H1 (cell line): Measurements from ENCODE around the gene CTNND2. TPM values are rescaled to one million over a fixed set of nuclear protein-coding genes. Genes with fewer than 3 reads are reported as not detected.

Experiments
- CTCF ChIA-PET: fragments of 300-600 bp; sonication (Branson Sonifier 250); formaldehyde crosslinking; loops from one replicate; lab custom pipeline; 2021; ENCODE audit not compliant: partially characterized antibody; lab: Charles Lee
- POLR2A ChIA-PET: fragments of 300-600 bp; sonication (Branson Sonifier 250); formaldehyde crosslinking; loops from one replicate; lab custom pipeline; 2021; ENCODE audit warnings: inconsistent platforms; ENCODE audit not compliant: partially characterized antibody; lab: Charles Lee
- DNase-seq, 2 experiments: peaks; one replicate each; pipeline versions ENCODE4 v3.0.0 to v3.0.0-alpha.2; 2010 to 2022; ENCODE audit warnings: low spot score in 2 of 2, low read depth in 1 of 2, mixed read lengths in 1 of 2
- FAIRE-seq: peaks from 2 replicates; lab custom pipeline; 2011; peaks lifted over from hg19 to GRCh38; lab: Jason Lieb, UNC
- H2AFZ ChIP-seq: 2 replicates; pipeline ENCODE4 v1.8.1; 2012; ENCODE audit warnings: low read length, inconsistent platforms
- H2AK5ac ChIP-seq: 2 replicates; pipeline ENCODE4 v1.6.1; 2013; ENCODE audit warnings: low read depth, low read length
- H2BK120ac ChIP-seq: replicated peaks from 2 replicates; pipeline ENCODE3; 2013; ENCODE audit warnings: low read depth, low read length, inconsistent platforms
- H2BK12ac ChIP-seq: 2 replicates; pipeline ENCODE4 v1.6.1; 2013; ENCODE audit warnings: low read depth, low read length
- H2BK15ac ChIP-seq: 2 replicates; pipeline ENCODE4 v1.6.1; 2013; ENCODE audit warnings: low read length
- H2BK20ac ChIP-seq: 2 replicates; pipeline ENCODE4 v1.6.1; 2013; ENCODE audit warnings: low read length
- H2BK5ac ChIP-seq: 2 replicates; pipeline ENCODE4 v1.6.1; 2013; ENCODE audit warnings: low read depth, low read length
- H3K14ac ChIP-seq: 2 replicates; pipeline ENCODE4 v1.6.1; 2013; ENCODE audit warnings: inconsistent platforms; ENCODE audit not compliant: insufficient read length
- H3K18ac ChIP-seq: 2 replicates; pipeline ENCODE4 v1.6.1; 2013; ENCODE audit warnings: low read length; ENCODE audit errors: extremely low read depth
- H3K23ac ChIP-seq: 2 replicates; pipeline ENCODE4 v1.6.1; 2013; ENCODE audit warnings: inconsistent platforms; ENCODE audit not compliant: insufficient read length
- H3K23me2 ChIP-seq: 2 replicates; pipeline ENCODE4 v1.6.1; 2013; ENCODE audit warnings: low read depth, low read length
- H3K27ac ChIP-seq: 2 replicates; pipeline ENCODE4 v1.6.1; 2011; ENCODE audit warnings: low read depth, low read length, inconsistent platforms
- H3K27me3 ChIP-seq, 4 experiments: replicated peaks in 1 of 4; 1 replicate in 1 of 4; 2 replicates in 3 of 4; pipeline versions ENCODE4 v1.6.1 to v1.8.1; 2011 to 2013; ENCODE audit warnings: low read length in 3 of 4, mild to moderate bottlenecking in 3 of 4, inconsistent platforms in 2 of 4, mixed read lengths in 2 of 4, moderate library complexity in 1 of 4; ENCODE audit not compliant: control insufficient read depth in 3 of 4, insufficient read depth in 3 of 4; ENCODE audit errors: extremely low read depth in 1 of 4
- H3K36me3 ChIP-seq, 4 experiments: 2 replicates each; pipeline versions ENCODE4 v1.6.1 to v1.8.1; 2011 to 2013; ENCODE audit warnings: mild to moderate bottlenecking in 4 of 4, low read length in 3 of 4, moderate library complexity in 2 of 4, control low read depth in 1 of 4, inconsistent platforms in 1 of 4; ENCODE audit not compliant: insufficient read depth in 4 of 4, control insufficient read depth in 2 of 4
- H3K4ac ChIP-seq: replicated peaks from 2 replicates; pipeline ENCODE3; 2013; ENCODE audit warnings: low read length, low read depth, mixed read lengths, inconsistent platforms; ENCODE audit not compliant: insufficient read length
- H3K4me1 ChIP-seq, 4 experiments: replicated peaks in 1 of 4; 1 replicate in 1 of 4; 2 replicates in 3 of 4; pipeline versions ENCODE4 v1.6.1 to v1.8.1; 2011 to 2013; ENCODE audit warnings: low read length in 3 of 4, inconsistent platforms in 2 of 4, mixed read lengths in 1 of 4; ENCODE audit not compliant: insufficient read depth in 4 of 4, control insufficient read depth in 3 of 4
- H3K4me2 ChIP-seq, 2 experiments: 2 replicates each; pipeline versions ENCODE4 v1.6.1 to v1.8.1; 2011 to 2013; ENCODE audit warnings: low read depth in 2 of 2, low read length in 2 of 2, control low read depth in 1 of 2, inconsistent platforms in 1 of 2, mild to moderate bottlenecking in 1 of 2; ENCODE audit not compliant: insufficient read depth in 1 of 2
- H3K4me3 ChIP-seq, 4 experiments: fragments of 200-600, 300-600 bp in 1 of 4; sonication (generic), shearing (Covaris generic), sonication (Bioruptor Twin) in 1 of 4; 2 replicates each; pipeline versions ENCODE4 v1.5.1 to v1.8.1; 2011 to 2016; ENCODE audit warnings: low read length in 4 of 4, low read depth in 3 of 4, control low read depth in 2 of 4, inconsistent platforms in 2 of 4, mild to moderate bottlenecking in 2 of 4, mixed read lengths in 1 of 4, moderate library complexity in 1 of 4; ENCODE audit not compliant: insufficient read depth in 2 of 4; ENCODE audit errors: extremely low read depth in 1 of 4
- H3K56ac ChIP-seq: replicated peaks from 2 replicates; pipeline ENCODE3; 2013; ENCODE audit warnings: low read depth, mild to moderate bottlenecking, mixed read lengths, low read length, inconsistent platforms; ENCODE audit not compliant: insufficient read length
- H3K79me1 ChIP-seq: 2 replicates; pipeline ENCODE4 v1.6.1; 2013; ENCODE audit warnings: low read depth, low read length, control low read depth
- H3K79me2 ChIP-seq, 2 experiments: 2 replicates each; pipeline versions ENCODE4 v1.6.1 to v1.8.1; 2012 to 2013; ENCODE audit warnings: low read length in 2 of 2, mild to moderate bottlenecking in 2 of 2, inconsistent platforms in 1 of 2; ENCODE audit not compliant: insufficient read depth in 2 of 2, control insufficient read depth in 1 of 2
- H3K9ac ChIP-seq, 4 experiments: replicated peaks in 1 of 4; 1 replicate in 1 of 4; 2 replicates in 3 of 4; pipeline versions ENCODE4 v1.6.1 to v1.8.1; 2011 to 2013; ENCODE audit warnings: low read depth in 3 of 4, low read length in 3 of 4, control low read depth in 2 of 4, mild to moderate bottlenecking in 2 of 4, moderate library complexity in 2 of 4, inconsistent platforms in 1 of 4; ENCODE audit errors: extremely low read depth in 1 of 4
- H3K9me3 ChIP-seq, 2 experiments: 2 replicates each; pipeline versions ENCODE4 v1.6.1 to v1.8.1; 2012 to 2013; ENCODE audit warnings: mild to moderate bottlenecking in 2 of 2, moderate library complexity in 2 of 2, control low read depth in 1 of 2, inconsistent platforms in 1 of 2, low read depth in 1 of 2, low read length in 1 of 2, mixed read lengths in 1 of 2; ENCODE audit not compliant: insufficient read depth in 2 of 2
- H4K20me1 ChIP-seq, 2 experiments: replicated peaks in 1 of 2; 2 replicates each; pipeline versions ENCODE3 to v1.8.1; 2011 to 2013; ENCODE audit warnings: inconsistent platforms in 2 of 2, low read length in 2 of 2, mild to moderate bottlenecking in 1 of 2; ENCODE audit not compliant: insufficient read depth in 2 of 2, control insufficient read depth in 1 of 2
- H4K5ac ChIP-seq: 2 replicates; pipeline ENCODE4 v1.6.1; 2013; ENCODE audit warnings: low read length, low read depth, mixed read lengths, inconsistent platforms; ENCODE audit not compliant: insufficient read length
- H4K8ac ChIP-seq: 2 replicates; pipeline ENCODE4 v1.8.0; 2013; ENCODE audit warnings: mild to moderate bottlenecking, moderate library complexity, low read length, inconsistent platforms; ENCODE audit not compliant: insufficient read depth; ENCODE audit errors: extremely low read depth
- H4K91ac ChIP-seq: replicated peaks from 2 replicates; pipeline ENCODE3; 2013; ENCODE audit warnings: low read length, mixed read lengths, inconsistent platforms; ENCODE audit not compliant: insufficient read length
- RFX5 ChIP-seq: IDR thresholded peaks from 2 replicates; pipeline ENCODE4 v1.6.1; 2011; ENCODE audit warnings: low read depth, low read length, improper control_type of control experiment, borderline replicate concordance
- TAF7 ChIP-seq: optimal IDR thresholded peaks from 2 replicates; pipeline ENCODE3; 2011; ENCODE audit warnings: low read depth, mild to moderate bottlenecking, inconsistent platforms, low read length, moderate library complexity, borderline replicate concordance
- WGBS, 2 experiments: shearing (Covaris generic) in 1 of 2; methylation state at CpG; one replicate each; pipeline versions ENCODE4 v1.1.6 to v1.1.7; 2013 to 2015; ENCODE audit warnings: low lambda C conversion rate in 2 of 2, mixed read lengths in 2 of 2, inconsistent platforms in 1 of 2, low coverage in 1 of 2, missing lambda C conversion rate in 1 of 2; ENCODE audit not compliant: insufficient replicate concordance in 2 of 2, insufficient coverage in 1 of 2, insufficient read length in 1 of 2; ENCODE audit errors: extremely low coverage in 1 of 2, missing lambda C conversion rate in 1 of 2; 5-methylcytosine and 5-hydroxymethylcytosine counted together
- polyA plus RNA-seq, 7 experiments: library from polyadenylated mRNA; depleted of rRNA in 3 of 7; stranded (reverse) in 5 of 7; unstranded in 2 of 7; fragments of >200 nt in 5 of 7; fragments of 200-250 nt in 2 of 7; gene quantifications; 1 replicate in 5 of 7; 2 replicates in 1 of 7; 4 replicates in 1 of 7; pipeline versions ENCODE4 v1.2.1 to v1.2.3, GENCODE V29; 2011 to 2013; ENCODE audit warnings: missing spikeins in 2 of 7, mixed read lengths in 2 of 7
- total RNA-seq: library from RNA; stranded (reverse); fragmentation: NEBNext Ultra II Directional; extraction: Animal tissue kit (Norgen Biotek cat#: 25700); gene quantifications from 2 replicates; pipeline ENCODE4 v1.2.1, GENCODE V29; 2021

The CTNND2 gene
- total and polyA plus RNA-seq, 2 of the 8 experiments (the other 6 are each of a cell fraction or from before 2014, with no cell fraction given) = 7.4 to 14.2 TPM

DNA sequence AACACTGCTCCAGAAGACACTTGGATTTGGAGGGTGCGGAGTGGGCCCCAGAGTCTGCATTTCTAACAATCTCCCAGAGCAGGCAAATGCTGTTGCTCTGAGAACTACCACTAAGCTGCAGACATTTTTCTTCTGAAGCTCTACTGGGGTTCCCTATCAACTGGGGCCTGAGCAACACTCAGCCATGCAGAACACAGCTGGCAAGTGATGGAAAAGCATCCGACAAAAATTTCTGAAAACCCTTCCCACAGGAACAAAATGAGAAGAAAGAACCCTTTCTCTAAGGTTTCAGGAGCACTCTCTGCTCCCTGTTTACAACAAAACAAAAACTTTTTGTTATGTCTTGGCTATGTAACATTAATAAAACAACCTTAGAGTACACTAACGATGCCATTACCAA, 516.9 kb downstream of the CTNND2 start:
- H4K8ac ChIP-seq = no peak overlapping the region
- H3K18ac ChIP-seq = peak overlapping the region; percentile 20; the same call in 1 of the 2 replicates
- H3K56ac ChIP-seq = no peak overlapping the region
- H3K79me1 ChIP-seq = no peaks in the 10 kb centered on the region
- no peaks in the 10 kb centered on the region for H3K79me2 ChIP-seq
- H2BK20ac ChIP-seq = no peak overlapping the region; the same call in 1 of the 2 replicates
- no peak overlapping the region for H3K4ac ChIP-seq
- H2BK120ac ChIP-seq = no peak overlapping the region
- H2AK5ac ChIP-seq = no peak overlapping the region
- peaks cover 19 to 40% (median 32%) of the 10 kb centered on the region in 4 experiments for H3K27me3 ChIP-seq
- POLR2A ChIA-PET = interaction anchor here (1.1 kb wide), 1 partner anchor 14 kb away, joined by 3 read pairs; no protein-coding TSS in a partner anchor
- H3K23ac ChIP-seq = no peak overlapping the region
- H3K23me2 ChIP-seq = peaks cover 6% of the 10 kb centered on the region
- no peaks in the 10 kb centered on the region for H3K36me3 ChIP-seq
- no peak overlapping the region for H4K91ac ChIP-seq
- H3K4me1 ChIP-seq = peaks cover 3 to 12% (median 7%) of the 10 kb centered on the region in 4 experiments
- H3K9me3 ChIP-seq = no peaks in the 10 kb centered on the region
- no peak overlapping the region for H2BK12ac ChIP-seq
- H2BK15ac ChIP-seq = no peak overlapping the region
- no peak overlapping the region for H2AFZ ChIP-seq
- H3K4me2 ChIP-seq = no peak overlapping the region
- FAIRE-seq (no peak), DNase-seq (no peak)
- H4K5ac ChIP-seq = no peak overlapping the region
- TF ChIP-seq RFX5 (no peak), TAF7 (no peak)
- H3K4me3 ChIP-seq = no peak overlapping the region
- no peak overlapping the region for H3K27ac ChIP-seq
- CTCF ChIA-PET = interaction anchor here (0.7 to 2.2 kb wide), 3 partner anchors 26 to 332 kb away, joined by 3 to 6 read pairs (median 3); no protein-coding TSS in a partner anchor
- H2BK5ac ChIP-seq = no peak overlapping the region
- no peak overlapping the region for H3K9ac ChIP-seq
- WGBS, 2 experiments = 89% methylated on average over 3 of the region's 3 CpGs; no CpG with 5 or more reads in 1 of the 2 experiments
- no peaks in the 10 kb centered on the region for H4K20me1 ChIP-seq
- no peak overlapping the region for H3K14ac ChIP-seq
